Testis (tissue), 3 donors: ENCODE results near the gene CDK17. TPM values are rescaled to one million over a fixed set of nuclear protein-coding genes. Genes with fewer than 3 reads are reported as not detected.

ENCODE experiments used
- DNase-seq: peaks from one replicate; pipeline ENCODE4 v3.0.0-alpha.2; 2019
- H3K27ac ChIP-seq, 2 donors: fragments of 200-600 bp; sonication (generic); one replicate each; pipeline ENCODE4 v1.5.1; 2019
- H3K27me3 ChIP-seq: fragments of 200-600 bp; sonication (generic); one replicate; pipeline ENCODE4 v1.5.1; 2019
- H3K36me3 ChIP-seq: fragments of 200-600 bp; sonication (generic); one replicate; pipeline ENCODE4 v1.5.1; 2017; ENCODE audit warnings: low read depth; ENCODE audit errors: missing control alignments
- H3K4me1 ChIP-seq: fragments of 200-600 bp; sonication (generic); one replicate; pipeline ENCODE4 v1.5.1; 2019
- H3K4me3 ChIP-seq, 2 donors: fragments of 200-600 bp; sonication (generic); one replicate each; pipeline ENCODE4 v1.5.1; 2017 to 2019
- H3K9me3 ChIP-seq: fragments of 200-600 bp; sonication (generic); one replicate; pipeline ENCODE4 v1.5.1; 2017
- CTCF ChIP-seq, 3 experiments: fragments of 450-650 bp in 2 of 3; fragments of 200-600 bp in 1 of 3; sonication (generic) in 1 of 3; IDR thresholded peaks; one replicate each; pipeline ENCODE4 v1.5.1; 2016 to 2019; ENCODE audit warnings: antibody characterized with exemption in 3 of 3, mild to moderate bottlenecking in 2 of 3, moderate library complexity in 1 of 3
- POLR2A ChIP-seq: fragments of 450-650 bp; IDR thresholded peaks from one replicate; pipeline ENCODE4 v1.6.1; 2017; ENCODE audit warnings: antibody characterized with exemption, mild to moderate bottlenecking, moderate library complexity
- WGBS, 2 donors: methylation state at CpG; one replicate each; pipeline ENCODE4 v1.1.5; 2018; 5-methylcytosine and 5-hydroxymethylcytosine counted together
- intact Hi-C: fragments of 100-400 bp; cut with DNase I; formaldehyde crosslinking; loops from one replicate; pipeline ENCODE4 v1.15.1; 2023; ENCODE audit warnings: low total_unique reads
- polyA plus RNA-seq: library from polyadenylated mRNA; stranded (reverse); fragments of 350-450 nt; fragmentation: Illumina TruSeq; extraction: RNeasy Lipid Tissue Mini Kit (QIAGEN cat#74804); gene quantifications from one replicate; pipeline ENCODE4 v1.2.3, GENCODE V29; 2014; ENCODE audit warnings: low read depth, low replicate concordance; ENCODE audit not compliant: insufficient read depth
- total RNA-seq, 2 donors: library from RNA; depleted of rRNA; stranded (reverse); fragments of >200 nt; gene quantifications; one replicate each; pipeline ENCODE4 v1.2.3, GENCODE V29; 2016

Gene CDK17
- total and polyA plus RNA-seq, 3 donors from 2014 or later, result 40.7 to 100.0 (median 91.5) TPM

GRCh38 chr12:96248136-96248931, 151.9 kb downstream of the CDK17 start:
- Histone ChIP-seq H3K4me3 (no peak overlapping the region), H3K27me3 (no peaks in the 10 kb centered on the region), H3K9me3 (no peaks in the 10 kb centered on the region), H3K36me3 (no peaks in the 10 kb centered on the region), H3K27ac (no peak overlapping the region), H3K4me1 (no peaks in the 10 kb centered on the region)
- no peak for DNase-seq
- no peak for TF ChIP-seq CTCF (IDR thresholded peaks at IDR 0.05)
- no peak for TF ChIP-seq POLR2A
- WGBS, 2 donors, result 85% methylated on average over 17 of the region's 17 CpGs
- intact Hi-C loops, result no loop called here

- H3K27ac ChIP-seq, result no peak overlapping the region
- WGBS, 2 donors, result 90 to 96% methylated on average over 13 of the region's 13 CpGs
- TF ChIP-seq POLR2A (no peak), CTCF (IDR thresholded peaks at IDR 0.05) (no peak)
- no peaks in the 10 kb centered on the region for H3K36me3 ChIP-seq
- H3K4me1 ChIP-seq, result no peaks in the 10 kb centered on the region
- H3K9me3 ChIP-seq, result no peaks in the 10 kb centered on the region
- no peak overlapping the region for H3K4me3 ChIP-seq
- intact Hi-C loops, result no loop called here
- no peak for DNase-seq
- H3K27me3 ChIP-seq, result no peaks in the 10 kb centered on the region
Observed at GRCh38 chr12:96247563-96247962, 152.7 kb downstream of the CDK17 start.

- Histone ChIP-seq H3K4me1 (no peaks in the 10 kb centered on the region), H3K9me3 (no peaks in the 10 kb centered on the region), H3K36me3 (no peaks in the 10 kb centered on the region), H3K4me3 (no peak overlapping the region), H3K27me3 (no peaks in the 10 kb centered on the region), H3K27ac (no peak overlapping the region)
- intact Hi-C loops, result no loop called here
- WGBS, 2 donors, result 94 to 95% methylated on average over 33 to 36 of the region's 36 CpGs
- DNase-seq, result no peak
- TF ChIP-seq CTCF (IDR thresholded peaks at IDR 0.05) (no peak), POLR2A (no peak)
Observed at GRCh38 chr12:96246926-96247505, 153.2 kb downstream of the CDK17 start.

GRCh38 chr12:96244826-96245225, 155.4 kb downstream of the CDK17 start:
- 74 to 81% methylated on average over 13 of the region's 13 CpGs for WGBS, 2 donors
- no peak for DNase-seq
- no peaks in the 10 kb centered on the region for H3K27me3 ChIP-seq
- H3K27ac ChIP-seq, result no peak overlapping the region
- no peaks in the 10 kb centered on the region for H3K36me3 ChIP-seq
- no peaks in the 10 kb centered on the region for H3K4me1 ChIP-seq
- intact Hi-C loops, result no loop called here
- no peaks in the 10 kb centered on the region for H3K9me3 ChIP-seq
- TF ChIP-seq POLR2A (no peak), CTCF (IDR thresholded peaks at IDR 0.05) (no peak)
- no peak overlapping the region for H3K4me3 ChIP-seq

GRCh38 chr12:96242597-96242996, 157.6 kb downstream of the CDK17 start:
- intact Hi-C loops, result no loop called here
- no peak for TF ChIP-seq CTCF (IDR thresholded peaks at IDR 0.05)
- no peak for TF ChIP-seq POLR2A
- WGBS, 2 donors, result 70 to 75% methylated on average over 12 of the region's 12 CpGs
- Histone ChIP-seq H3K27ac (no peak overlapping the region), H3K36me3 (no peaks in the 10 kb centered on the region), H3K4me3 (no peak overlapping the region), H3K27me3 (no peaks in the 10 kb centered on the region), H3K9me3 (no peaks in the 10 kb centered on the region), H3K4me1 (peaks cover 13% of the 10 kb centered on the region)
- no peak for DNase-seq
